ENCODE measurements around the gene SWI5.

The SWI5 gene

DNA sequence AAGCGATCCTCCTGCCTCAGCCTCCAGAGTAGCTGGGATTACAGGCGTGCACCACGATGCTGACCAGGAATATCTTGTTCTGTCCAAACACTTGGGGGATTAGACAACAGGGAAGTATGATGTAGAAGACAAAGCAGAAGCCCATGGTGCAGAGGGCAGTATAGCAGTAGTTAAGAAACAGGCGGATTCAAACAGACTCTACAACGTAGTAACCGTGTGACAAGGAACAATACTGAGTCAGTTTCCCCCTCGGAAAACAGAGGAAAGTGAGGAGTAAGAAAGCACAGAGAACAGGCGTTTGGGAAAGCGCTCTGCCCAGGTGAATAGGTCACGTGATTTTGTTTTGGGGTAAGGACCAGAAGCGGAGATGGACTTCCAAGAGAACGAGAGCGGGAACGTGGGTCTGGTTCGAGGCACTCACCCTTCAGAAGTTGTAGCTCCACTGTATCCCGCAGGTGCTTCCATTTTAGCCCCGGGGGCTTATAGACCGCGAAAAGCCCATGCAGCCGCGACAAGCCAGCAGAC lies 45.9 kb downstream of the SWI5 start:
- DNase-seq: peak; percentile 53

DNA sequence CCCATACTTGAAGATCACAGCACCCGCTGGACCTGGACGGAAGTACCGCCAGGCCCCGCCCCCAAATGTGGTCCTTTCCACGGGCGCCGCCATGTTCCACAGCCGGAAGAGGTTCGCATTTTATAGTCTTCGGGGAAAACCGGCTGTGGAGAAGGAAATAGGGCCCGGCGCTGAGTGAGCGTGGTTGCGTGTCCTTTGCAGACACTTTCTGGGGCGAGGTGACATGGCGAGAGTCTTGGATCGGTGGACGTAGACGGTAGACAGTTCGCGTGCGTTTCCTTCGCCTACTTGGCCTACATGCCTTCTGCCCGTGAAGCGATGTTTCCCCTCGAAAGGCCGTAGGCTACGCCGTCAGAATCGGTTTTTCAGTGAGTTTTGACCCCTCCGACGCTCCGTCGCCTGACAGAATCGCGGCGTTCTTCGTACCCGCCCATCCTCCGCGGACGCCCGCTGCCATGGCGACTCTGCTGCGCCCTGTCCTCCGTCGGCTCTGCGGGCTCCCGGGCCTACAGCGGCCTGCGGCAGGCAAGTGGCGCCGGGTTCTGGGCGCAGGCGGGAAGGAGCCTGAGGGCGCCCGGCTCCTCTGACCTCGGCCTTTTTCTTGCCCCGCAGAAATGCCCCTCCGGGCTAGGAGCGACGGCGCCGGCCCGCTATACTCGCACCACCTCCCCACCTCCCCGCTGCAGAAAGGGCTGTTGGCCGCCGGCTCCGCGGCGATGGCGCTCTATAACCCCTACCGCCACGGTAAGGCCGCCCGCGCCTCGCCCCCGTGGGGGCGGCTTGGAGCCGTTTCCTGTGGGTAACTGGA lies 46.5 kb downstream of the SWI5 start, which contains the start of the genes COQ4 and TRUB2:
TSS of gene COQ4 (plus strand) at position 436 of the 808 bp plus-strand sequence. CDS start at position 456, 20 bp downstream.
TSS of gene TRUB2 (minus strand) at position 44 of the 808 bp plus-strand sequence. CDS start at position 5, 39 bp downstream.
- DNase-seq: peak; percentile 86

GRCh38 chr9:128323212-128323730 lies 47.2 kb downstream of the SWI5 start:
- DNase-seq: no peak

DNA sequence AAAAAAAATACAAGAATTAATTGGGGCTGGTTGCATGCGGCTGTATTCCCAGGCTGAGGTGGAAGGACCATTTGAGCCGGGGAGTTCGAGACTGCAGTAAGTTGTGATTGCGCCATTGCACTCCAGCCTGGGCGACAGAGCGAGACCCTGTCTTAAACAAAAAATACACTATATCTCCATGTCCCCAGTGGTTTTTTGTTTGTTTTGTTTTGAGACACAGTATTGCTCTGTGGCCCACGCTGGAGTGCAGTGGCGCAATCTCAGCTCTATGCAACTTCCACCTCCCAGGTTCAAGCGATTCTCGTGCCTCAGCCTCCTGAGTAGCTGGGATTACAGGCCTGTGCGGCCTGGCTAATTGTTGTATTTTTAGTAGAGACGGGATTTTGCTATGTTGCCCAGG lies 47.7 kb downstream of the SWI5 start:
- DNase-seq: no peak

GRCh38 chr9:128324401-128324800 lies 48.3 kb downstream of the SWI5 start:
- no peak for DNase-seq

GRCh38 chr9:128325629-128326028 lies 49.6 kb downstream of the SWI5 start:
- no peak for DNase-seq

- DNase-seq: no peak
Measured at GRCh38 chr9:128333451-128333869, 57.4 kb downstream of the SWI5 start.

- DNase-seq: no peak
Measured at GRCh38 chr9:128335161-128335560, 59.1 kb downstream of the SWI5 start.

- DNase-seq: no peak
Measured at GRCh38 chr9:128335914-128336313, 59.8 kb downstream of the SWI5 start.

DNA sequence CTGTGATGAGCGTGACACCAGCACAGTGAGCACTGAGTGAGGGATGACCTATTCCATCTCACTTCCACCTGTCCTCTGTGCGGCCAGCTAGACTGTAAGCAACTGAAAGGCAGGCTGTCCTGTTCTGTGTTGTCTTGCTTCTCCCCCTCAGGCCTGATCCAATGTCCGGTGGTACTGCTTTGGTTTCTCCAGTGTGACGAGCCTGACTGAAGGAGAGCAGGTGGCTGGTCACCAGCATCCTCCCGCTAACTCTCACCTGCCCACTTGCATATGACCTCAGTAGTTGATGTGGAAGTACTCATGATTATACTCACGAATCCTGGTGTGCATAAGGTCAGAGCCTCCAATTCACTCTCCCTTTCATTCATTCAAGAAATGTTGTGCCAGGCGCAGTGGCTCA lies 61.9 kb downstream of the SWI5 start:
- no peak for DNase-seq

All from 8988T (cell line).